Measurements from ENCODE around the gene MANSC4. TPM values are rescaled to one million over a fixed set of nuclear protein-coding genes. Genes with fewer than 3 reads are reported as not detected.

The MANSC4 gene
- polyA plus RNA-seq, 1 donor = 0.19 TPM

DNA sequence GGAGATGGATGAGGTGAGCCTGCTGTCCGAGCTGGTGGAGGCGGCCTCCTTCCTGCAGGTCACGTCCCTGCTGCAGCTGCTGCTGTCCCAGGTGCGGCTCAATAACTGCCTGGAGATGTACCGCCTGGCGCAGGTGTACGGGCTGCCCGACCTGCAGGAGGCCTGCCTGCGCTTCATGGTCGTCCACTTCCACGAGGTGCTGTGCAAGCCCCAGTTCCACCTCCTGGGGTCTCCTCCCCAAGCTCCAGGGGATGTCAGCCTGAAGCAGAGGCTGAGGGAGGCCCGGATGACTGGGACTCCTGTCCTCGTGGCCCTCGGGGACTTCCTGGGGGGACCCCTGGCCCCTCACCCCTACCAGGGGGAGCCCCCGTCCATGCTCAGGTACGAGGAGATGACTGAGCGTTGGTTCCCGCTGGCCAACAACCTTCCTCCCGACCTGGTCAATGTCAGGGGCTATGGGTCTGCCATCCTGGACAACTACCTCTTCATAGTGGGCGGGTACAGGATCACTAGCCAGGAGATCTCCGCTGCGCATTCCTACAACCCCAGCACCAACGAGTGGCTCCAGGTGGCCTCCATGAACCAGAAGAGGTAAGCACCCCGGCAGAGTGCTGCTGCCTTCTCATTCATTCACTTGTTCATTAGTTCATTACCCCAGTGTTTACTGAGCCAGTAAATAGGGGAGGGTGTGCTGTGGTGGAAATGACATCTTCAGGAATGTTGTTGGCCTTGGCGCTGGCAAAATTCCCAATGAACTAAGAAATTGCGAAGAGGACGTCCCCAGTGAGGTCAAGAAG, 774 bp upstream of the MANSC4 start:
- H3K4me1 ChIP-seq (ENCODE audit: control insufficient read depth, insufficient read depth, low read length) = peaks cover 16% of the 10 kb centered on the region
- 40% methylated on average over 1 of the region's 27 CpGs for WGBS (ENCODE audit: insufficient coverage, low lambda C conversion rate)

GRCh38 chr12:27779416-27779919, 568 bp downstream of the MANSC4 start:
- H3K4me3 ChIP-seq (ENCODE audit: low read length) = peak overlapping the region; percentile 75
- DNase-seq = no peak
- H3K4me1 ChIP-seq (ENCODE audit: control insufficient read depth, insufficient read depth, low read length) = peaks cover 16% of the 10 kb centered on the region
- no CpG with 5 or more reads among the region's 36 CpGs for whole genome bisulfite sequencing (ENCODE audit: insufficient coverage, low lambda C conversion rate)
- no peaks in the 10 kb centered on the region for H3K9me3 ChIP-seq (ENCODE audit: control insufficient read depth, low read depth, low read length)
- peak overlapping the region; percentile 51 for H3K27ac ChIP-seq (ENCODE audit: low read length)
- H3K36me3 ChIP-seq (ENCODE audit: control insufficient read depth, insufficient read depth, low read length) = peaks cover 5% of the 10 kb centered on the region
- no peaks in the 10 kb centered on the region for H3K27me3 ChIP-seq (ENCODE audit: control insufficient read depth, insufficient read depth, low read length)

More for the DNA sequence above, 774 bp upstream of the MANSC4 start:
- peak overlapping the region; percentile 75 for H3K4me3 ChIP-seq (ENCODE audit: low read length)
- peaks cover 5% of the 10 kb centered on the region for H3K36me3 ChIP-seq (ENCODE audit: control insufficient read depth, insufficient read depth, low read length)
- H3K27ac ChIP-seq (ENCODE audit: low read length) = peak overlapping the region; percentile 73
- no peaks in the 10 kb centered on the region for H3K27me3 ChIP-seq (ENCODE audit: control insufficient read depth, insufficient read depth, low read length)
- no peaks in the 10 kb centered on the region for H3K9me3 ChIP-seq (ENCODE audit: control insufficient read depth, low read depth, low read length)
- DNase-seq = peak in 1 of 2 donors; percentile 31

DNA sequence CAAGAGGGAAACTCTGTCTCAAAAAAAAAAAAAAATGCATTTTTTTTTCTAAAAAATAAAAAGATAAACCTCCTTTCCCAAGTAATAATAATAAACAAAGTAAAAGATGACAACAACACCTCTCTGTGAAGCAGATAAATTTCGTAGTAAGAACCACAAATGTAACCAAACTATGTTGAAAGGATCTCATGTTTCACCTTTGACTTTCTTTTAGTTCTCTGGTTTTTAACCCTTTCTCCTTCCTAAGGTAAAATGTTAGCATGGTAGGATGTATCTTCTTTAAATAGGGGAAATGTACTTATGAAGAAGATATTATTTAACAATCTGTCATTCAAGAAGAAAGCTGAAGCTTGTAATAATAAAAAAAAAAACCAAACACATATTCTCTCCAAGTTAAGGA, 1.8 kb downstream of the MANSC4 start:
- no peak overlapping the region for H3K4me3 ChIP-seq (ENCODE audit: low read length)
- no peak for DNase-seq
- 83% methylated on average over 1 of the region's 1 CpG for WGBS (ENCODE audit: insufficient coverage, low lambda C conversion rate)
- no peak overlapping the region for H3K27ac ChIP-seq (ENCODE audit: low read length)
- H3K9me3 ChIP-seq (ENCODE audit: control insufficient read depth, low read depth, low read length) = no peaks in the 10 kb centered on the region
- H3K36me3 ChIP-seq (ENCODE audit: control insufficient read depth, insufficient read depth, low read length) = peaks cover 5% of the 10 kb centered on the region
- H3K4me1 ChIP-seq (ENCODE audit: control insufficient read depth, insufficient read depth, low read length) = peaks cover 16% of the 10 kb centered on the region
- H3K27me3 ChIP-seq (ENCODE audit: control insufficient read depth, insufficient read depth, low read length) = no peaks in the 10 kb centered on the region

- H3K4me3 ChIP-seq (ENCODE audit: low read length) = no peak overlapping the region
- no peak overlapping the region for H3K27ac ChIP-seq (ENCODE audit: low read length)
- 89% methylated on average over 3 of the region's 5 CpGs for WGBS (ENCODE audit: insufficient coverage, low lambda C conversion rate)
- DNase-seq = no peak
- peaks cover 5% of the 10 kb centered on the region for H3K36me3 ChIP-seq (ENCODE audit: control insufficient read depth, insufficient read depth, low read length)
- H3K27me3 ChIP-seq (ENCODE audit: control insufficient read depth, insufficient read depth, low read length) = no peaks in the 10 kb centered on the region
- H3K4me1 ChIP-seq (ENCODE audit: control insufficient read depth, insufficient read depth, low read length) = peaks cover 16% of the 10 kb centered on the region
- no peaks in the 10 kb centered on the region for H3K9me3 ChIP-seq (ENCODE audit: control insufficient read depth, low read depth, low read length)
Observed at GRCh38 chr12:27777141-27777540, 2.9 kb downstream of the MANSC4 start.

DNA sequence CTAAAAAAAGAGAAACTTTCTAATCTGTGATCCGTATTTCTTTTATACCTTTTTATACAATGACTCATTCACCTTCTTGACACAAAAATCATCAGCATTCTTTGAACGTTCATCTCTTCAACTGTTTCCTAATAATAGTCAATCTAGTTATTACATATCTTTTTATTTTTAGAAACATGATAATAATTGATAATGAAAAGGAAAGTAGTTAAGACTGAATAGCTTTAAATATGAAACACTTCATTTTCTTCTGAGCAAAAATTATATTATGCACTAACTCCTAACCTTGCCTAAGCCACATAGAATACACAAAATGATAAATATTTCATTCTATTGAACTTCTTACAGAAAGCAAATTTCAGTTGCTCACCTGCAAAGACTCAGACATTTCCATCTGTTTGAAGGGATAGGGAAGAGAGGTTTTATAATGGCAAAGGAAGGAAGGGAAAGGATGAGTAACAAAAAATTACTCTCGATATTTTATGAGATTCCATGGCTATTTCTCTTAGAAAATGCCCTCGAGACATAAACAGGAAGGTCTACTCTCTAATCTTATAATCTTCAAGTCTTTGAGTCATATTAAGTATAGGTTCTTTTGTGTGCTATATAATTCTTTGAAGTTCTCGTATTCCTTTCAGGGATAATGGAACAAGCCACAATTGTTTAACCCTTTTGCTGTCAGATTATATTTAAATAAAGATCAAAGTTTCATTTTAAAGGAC, 7.5 kb downstream of the MANSC4 start:
- DNase-seq = no peak
- Histone ChIP-seq H3K4me1 (ENCODE audit: control insufficient read depth, insufficient read depth, low read length) (no peaks in the 10 kb centered on the region), H3K27me3 (ENCODE audit: control insufficient read depth, insufficient read depth, low read length) (no peaks in the 10 kb centered on the region), H3K36me3 (ENCODE audit: control insufficient read depth, insufficient read depth, low read length) (no peaks in the 10 kb centered on the region), H3K27ac (ENCODE audit: low read length) (no peak overlapping the region), H3K4me3 (ENCODE audit: low read length) (no peak overlapping the region), H3K9me3 (ENCODE audit: control insufficient read depth, low read depth, low read length) (no peaks in the 10 kb centered on the region)
- WGBS (ENCODE audit: insufficient coverage, low lambda C conversion rate) = 56% methylated on average over 2 of the region's 5 CpGs

DNA sequence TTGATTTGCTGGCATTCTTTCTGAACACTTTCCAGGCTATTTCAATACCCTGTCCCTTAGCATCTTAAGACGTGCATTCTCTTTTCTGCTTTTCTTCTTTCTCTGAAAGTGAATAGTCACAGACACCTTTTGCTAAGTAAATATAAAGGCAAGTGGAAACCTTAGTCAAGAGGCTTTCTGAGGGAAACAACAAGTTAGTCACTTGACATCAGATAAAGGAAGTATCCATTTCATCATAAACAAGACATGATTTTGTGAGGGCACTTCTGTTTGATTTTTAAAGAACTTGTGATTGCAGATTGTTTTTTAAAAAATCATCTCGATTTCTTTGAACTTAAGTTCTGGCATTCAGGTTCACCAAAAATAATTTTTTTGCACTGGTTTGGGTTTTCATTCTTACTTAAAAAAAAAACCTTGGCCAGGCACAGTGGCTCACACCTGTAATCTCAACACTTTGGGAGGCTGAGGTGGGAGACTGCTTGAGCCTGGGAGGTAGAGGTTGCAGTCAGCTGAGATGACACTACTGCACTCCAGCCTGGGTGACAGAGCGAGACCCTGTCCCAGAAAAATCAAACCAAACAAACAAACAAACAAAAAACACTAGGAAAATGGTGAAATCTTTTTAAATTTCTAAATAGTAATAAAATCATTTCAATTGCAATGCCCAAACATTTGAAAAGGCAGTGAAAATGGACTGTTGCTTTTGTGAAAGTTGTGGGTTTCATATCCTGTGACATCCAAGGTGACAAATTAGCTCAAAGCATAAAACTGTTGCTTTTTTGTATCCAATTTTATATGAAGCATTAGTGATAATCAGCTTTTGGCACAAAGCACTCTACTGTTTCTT, 8.3 kb downstream of the MANSC4 start:
- Histone ChIP-seq H3K4me3 (ENCODE audit: low read length) (no peak overlapping the region), H3K9me3 (ENCODE audit: control insufficient read depth, low read depth, low read length) (no peaks in the 10 kb centered on the region), H3K4me1 (ENCODE audit: control insufficient read depth, insufficient read depth, low read length) (no peaks in the 10 kb centered on the region), H3K27ac (ENCODE audit: low read length) (no peak overlapping the region), H3K36me3 (ENCODE audit: control insufficient read depth, insufficient read depth, low read length) (no peaks in the 10 kb centered on the region), H3K27me3 (ENCODE audit: control insufficient read depth, insufficient read depth, low read length) (no peaks in the 10 kb centered on the region)
- DNase-seq = no peak
- 100% methylated on average over 1 of the region's 3 CpGs for WGBS (ENCODE audit: insufficient coverage, low lambda C conversion rate)

DNA sequence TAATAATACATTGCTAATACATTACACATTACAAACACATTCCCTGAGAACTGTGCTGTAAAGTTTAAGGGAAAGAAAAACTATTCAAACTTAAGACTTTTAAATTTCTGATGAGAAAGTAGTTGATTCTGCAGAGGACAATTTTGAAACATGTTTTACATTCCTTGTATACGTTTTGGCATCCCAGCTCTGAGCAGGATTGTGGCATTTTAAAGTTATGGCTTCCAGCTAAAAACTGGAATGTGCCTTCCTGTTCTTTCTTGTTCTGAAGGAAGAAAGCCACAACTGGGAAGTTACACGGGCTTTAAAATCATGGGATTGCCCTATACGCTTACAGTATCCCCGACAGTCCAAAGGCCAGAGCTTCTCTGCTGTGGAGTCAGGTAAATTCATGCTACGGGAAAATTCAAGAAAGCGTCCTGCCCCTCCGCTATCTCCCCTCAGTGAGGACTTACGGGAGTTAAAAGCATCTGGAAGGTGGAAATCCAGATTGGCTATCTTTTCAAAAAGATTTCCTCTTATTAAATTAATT, 10.8 kb downstream of the MANSC4 start:
- no peaks in the 10 kb centered on the region for H3K27me3 ChIP-seq (ENCODE audit: control insufficient read depth, insufficient read depth, low read length)
- WGBS (ENCODE audit: insufficient coverage, low lambda C conversion rate) = no CpG with 5 or more reads among the region's 8 CpGs
- H3K4me1 ChIP-seq (ENCODE audit: control insufficient read depth, insufficient read depth, low read length) = no peaks in the 10 kb centered on the region
- H3K4me3 ChIP-seq (ENCODE audit: low read length) = no peak overlapping the region
- H3K27ac ChIP-seq (ENCODE audit: low read length) = peak overlapping the region; percentile 32
- peak in 1 of 2 donors; percentile 71 for DNase-seq
- no peaks in the 10 kb centered on the region for H3K36me3 ChIP-seq (ENCODE audit: control insufficient read depth, insufficient read depth, low read length)
- H3K9me3 ChIP-seq (ENCODE audit: control insufficient read depth, low read depth, low read length) = no peaks in the 10 kb centered on the region

DNA sequence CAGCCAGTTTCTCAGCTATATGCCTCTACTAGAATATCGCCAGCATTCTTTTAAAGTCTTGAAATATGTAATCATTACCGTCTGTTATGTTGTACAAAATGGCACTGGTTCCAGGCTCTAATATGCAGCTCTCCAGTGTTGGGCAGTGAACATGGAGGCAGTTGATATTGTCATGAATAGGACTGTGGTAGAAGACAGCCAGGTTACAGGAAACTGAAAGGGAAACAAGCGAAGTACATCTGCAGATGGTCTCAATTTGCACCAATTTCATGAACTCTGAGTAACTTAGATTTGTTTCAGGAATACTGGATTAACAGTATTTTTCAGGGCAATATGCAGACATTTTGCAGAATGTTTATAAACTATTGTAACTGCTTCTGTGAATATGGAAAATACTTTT, 13.4 kb downstream of the MANSC4 start:
- Histone ChIP-seq H3K4me3 (ENCODE audit: low read length) (no peak overlapping the region), H3K27ac (ENCODE audit: low read length) (no peak overlapping the region), H3K27me3 (ENCODE audit: control insufficient read depth, insufficient read depth, low read length) (no peaks in the 10 kb centered on the region), H3K4me1 (ENCODE audit: control insufficient read depth, insufficient read depth, low read length) (no peaks in the 10 kb centered on the region), H3K9me3 (ENCODE audit: control insufficient read depth, low read depth, low read length) (no peaks in the 10 kb centered on the region), H3K36me3 (ENCODE audit: control insufficient read depth, insufficient read depth, low read length) (no peaks in the 10 kb centered on the region)
- WGBS (ENCODE audit: insufficient coverage, low lambda C conversion rate) = no CpG with 5 or more reads among the region's 3 CpGs
- DNase-seq = no peak

DNA sequence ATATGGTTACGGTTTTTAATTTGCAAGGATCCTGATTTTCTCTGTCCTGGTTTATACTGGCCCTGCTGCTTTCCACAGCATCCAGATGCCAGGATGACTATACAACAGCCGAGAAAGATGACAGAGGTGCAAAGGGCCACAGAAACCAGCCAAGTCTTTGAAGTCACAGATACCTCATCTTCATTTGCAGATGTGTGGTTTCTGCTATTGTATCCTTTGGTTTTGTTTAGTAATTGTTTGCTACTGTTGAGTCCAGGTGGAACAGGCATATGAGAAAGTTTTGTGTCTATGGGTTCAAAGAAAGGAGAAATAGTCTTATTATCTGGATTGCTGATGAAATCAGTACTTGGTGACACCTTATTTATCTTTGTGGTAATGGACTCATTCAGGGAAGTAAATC, 17.3 kb downstream of the MANSC4 start:
- WGBS (ENCODE audit: insufficient coverage, low lambda C conversion rate) = no CpG with 5 or more reads among the region's 2 CpGs
- DNase-seq = no peak
- H3K4me3 ChIP-seq (ENCODE audit: low read length) = no peak overlapping the region
- H3K4me1 ChIP-seq (ENCODE audit: control insufficient read depth, insufficient read depth, low read length) = no peaks in the 10 kb centered on the region
- H3K9me3 ChIP-seq (ENCODE audit: control insufficient read depth, low read depth, low read length) = no peaks in the 10 kb centered on the region
- H3K27ac ChIP-seq (ENCODE audit: low read length) = no peak overlapping the region
- no peaks in the 10 kb centered on the region for H3K36me3 ChIP-seq (ENCODE audit: control insufficient read depth, insufficient read depth, low read length)
- H3K27me3 ChIP-seq (ENCODE audit: control insufficient read depth, insufficient read depth, low read length) = no peaks in the 10 kb centered on the region

All from large intestine (tissue), 3 donors.